HEK293 (cell line): ENCODE results near the gene TP63.

Experiments
- REST ChIP-seq: fragments of 450-650 bp; formaldehyde crosslinking; IDR thresholded peaks from 2 replicates; pipeline ENCODE4 v1.5.1; 2016; ENCODE audit warnings: missing biosample characterization, missing genetic modification characterization
- ZNF133 ChIP-seq: fragments of 450-650 bp; formaldehyde crosslinking; IDR thresholded peaks from 2 replicates; pipeline ENCODE4 v1.5.1; 2016; ENCODE audit warnings: missing biosample characterization, missing genetic modification characterization
- ZNF704 ChIP-seq: fragments of 450-650 bp; formaldehyde crosslinking; IDR thresholded peaks from 2 replicates; pipeline ENCODE4 v1.5.1; 2016; ENCODE audit warnings: missing biosample characterization, missing genetic modification characterization

- TF ChIP-seq REST, result no peak
- no peak for TF ChIP-seq ZNF133 (tag by site-specific recombination)
- TF ChIP-seq ZNF704 (tag by site-specific recombination), result no peak
These were observed 93.2 kb downstream of the TP63 start for GRCh38 chr3:189724356-189724755.
